ENCODE data around the gene NFIX. TPM values are rescaled to one million over a fixed set of nuclear protein-coding genes. Genes with fewer than 3 reads are reported as not detected.

Gene NFIX
- total RNA-seq, 4 donors from 2014 or later = 56.0 to 154 (median 79.4) TPM

DNA sequence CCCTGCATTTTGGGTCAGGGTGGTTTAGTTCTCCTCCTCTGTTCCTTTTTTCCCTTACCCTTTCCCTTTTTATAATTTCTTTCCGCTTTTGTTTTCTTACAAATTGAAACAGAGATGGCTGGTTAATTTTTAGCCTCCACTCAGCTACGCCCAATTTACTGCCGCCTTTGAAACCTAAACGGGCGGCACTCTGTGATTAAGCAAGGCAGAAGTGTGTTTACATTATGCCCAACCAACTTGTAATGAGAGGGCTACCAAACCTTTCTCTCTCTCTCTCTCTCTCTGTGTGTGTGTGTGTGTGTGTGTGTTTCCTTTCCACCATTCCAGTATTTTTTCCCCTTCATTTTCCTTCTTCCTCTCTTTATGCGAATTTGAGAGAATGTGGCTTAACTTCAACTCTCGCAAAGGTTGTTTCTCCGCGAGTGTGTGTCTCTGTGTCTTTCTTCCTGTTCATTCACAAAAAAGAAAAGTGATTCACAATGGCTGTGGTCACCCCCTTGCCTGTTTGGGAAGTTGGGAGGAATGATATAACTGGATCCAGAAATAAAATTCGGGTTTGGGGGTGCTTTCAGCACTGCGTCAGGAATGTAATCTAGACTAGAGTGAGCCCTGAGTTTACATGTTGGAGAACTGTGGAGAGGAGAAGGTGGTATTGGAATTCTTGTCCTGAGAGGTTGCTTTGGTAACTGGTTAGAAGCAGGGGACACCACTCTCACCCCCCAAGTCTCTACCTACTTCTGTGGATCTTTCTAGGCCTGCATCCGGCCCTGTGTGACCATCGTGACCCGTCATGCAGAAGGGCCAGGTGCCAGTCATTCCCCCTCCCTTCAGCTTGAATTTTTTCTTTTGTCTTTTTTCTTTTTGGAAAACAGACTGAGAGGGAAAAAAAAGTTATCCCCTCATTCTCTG, 31.4 kb downstream of the NFIX start:
- peaks cover 71 to 100% (median 98%) of the 10 kb centered on the region in 4 donors for H3K4me1 ChIP-seq
- H3K27me3 ChIP-seq = no peaks in the 10 kb centered on the region
- intact Hi-C loops (cut with DNase I) = no loop called here
- H3K27ac ChIP-seq (replicated peaks in 1 of 4) = peak overlapping the region; percentile 88 to 97 (median 94)
- peak overlapping the region; percentile 48 to 53 (median 51) for H3K4me3 ChIP-seq
- H3K36me3 ChIP-seq = peaks cover 0 to 7% (median 0%) of the 10 kb centered on the region in 4 donors
- WGBS = 40% methylated on average over 14 of the region's 14 CpGs
- no peak for DNase-seq (ENCODE audit: extremely low spot score)
- no peaks in the 10 kb centered on the region for H3K9me3 ChIP-seq
- TF ChIP-seq EP300 (IDR thresholded peaks at IDR 0.05) = no peak
- TF ChIP-seq POLR2AphosphoS5 (IDR thresholded peaks at IDR 0.05) = peak in 1 of 2 donors; percentile 64
- TF ChIP-seq, protein P1, sequence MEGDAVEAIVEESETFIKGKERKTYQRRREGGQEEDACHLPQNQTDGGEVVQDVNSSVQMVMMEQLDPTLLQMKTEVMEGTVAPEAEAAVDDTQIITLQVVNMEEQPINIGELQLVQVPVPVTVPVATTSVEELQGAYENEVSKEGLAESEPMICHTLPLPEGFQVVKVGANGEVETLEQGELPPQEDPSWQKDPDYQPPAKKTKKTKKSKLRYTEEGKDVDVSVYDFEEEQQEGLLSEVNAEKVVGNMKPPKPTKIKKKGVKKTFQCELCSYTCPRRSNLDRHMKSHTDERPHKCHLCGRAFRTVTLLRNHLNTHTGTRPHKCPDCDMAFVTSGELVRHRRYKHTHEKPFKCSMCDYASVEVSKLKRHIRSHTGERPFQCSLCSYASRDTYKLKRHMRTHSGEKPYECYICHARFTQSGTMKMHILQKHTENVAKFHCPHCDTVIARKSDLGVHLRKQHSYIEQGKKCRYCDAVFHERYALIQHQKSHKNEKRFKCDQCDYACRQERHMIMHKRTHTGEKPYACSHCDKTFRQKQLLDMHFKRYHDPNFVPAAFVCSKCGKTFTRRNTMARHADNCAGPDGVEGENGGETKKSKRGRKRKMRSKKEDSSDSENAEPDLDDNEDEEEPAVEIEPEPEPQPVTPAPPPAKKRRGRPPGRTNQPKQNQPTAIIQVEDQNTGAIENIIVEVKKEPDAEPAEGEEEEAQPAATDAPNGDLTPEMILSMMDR (IDR thresholded peaks at IDR 0.05) = no peak
- no peak for TF ChIP-seq POLR2A (IDR thresholded peaks at IDR 0.05; ENCODE audit: low read depth)

DNA sequence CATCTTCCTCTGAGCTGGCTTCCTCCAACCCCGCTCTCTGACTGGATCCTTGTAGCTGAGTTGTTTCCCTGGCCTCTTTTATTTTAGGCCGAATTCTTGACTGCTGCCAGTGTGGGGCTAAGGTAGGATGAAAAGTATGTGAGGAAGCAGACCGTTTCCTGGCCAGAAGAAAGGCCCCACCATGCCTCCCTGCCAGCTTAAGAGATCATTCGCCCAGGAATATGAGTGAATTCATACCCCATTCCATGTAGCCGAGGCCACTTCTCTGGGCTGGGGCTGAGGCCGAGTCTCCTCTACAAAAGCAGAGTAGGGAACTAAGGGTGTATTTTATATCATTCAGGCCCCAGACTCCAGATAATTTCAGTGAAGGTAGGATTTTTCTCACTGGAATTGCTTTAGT, 32.3 kb downstream of the NFIX start:
- H3K4me3 ChIP-seq = peak overlapping the region in 1 of 4 donors; percentile 3
- intact Hi-C loops (cut with DNase I) = no loop called here
- WGBS = 69% methylated on average over 6 of the region's 6 CpGs

DNA sequence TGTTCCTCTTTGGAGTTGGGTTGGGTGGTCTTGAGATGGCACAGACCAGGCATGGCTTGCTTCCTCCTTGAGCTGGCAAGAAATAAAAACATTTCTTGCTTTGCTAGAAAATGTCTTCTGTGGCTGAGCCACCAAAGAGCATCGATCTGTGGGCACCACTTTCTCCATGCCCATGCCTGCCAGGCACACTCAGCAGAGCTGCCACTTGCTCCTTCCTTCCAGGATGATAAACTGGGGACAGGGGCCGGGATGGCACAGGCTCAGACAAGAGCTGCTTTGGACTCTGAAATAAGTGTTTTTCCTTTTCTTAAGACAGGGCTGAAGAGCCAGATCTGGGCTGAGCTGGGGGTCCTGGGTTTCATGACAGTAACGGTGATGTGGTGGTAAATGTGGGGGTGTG, 32.8 kb downstream of the NFIX start:
- 95% methylated on average over 3 of the region's 3 CpGs for WGBS
- TF ChIP-seq, protein P1 (IDR thresholded peaks at IDR 0.05) = no peak
- no peak for TF ChIP-seq EP300 (IDR thresholded peaks at IDR 0.05)
- no peak for TF ChIP-seq POLR2A (IDR thresholded peaks at IDR 0.05; ENCODE audit: low read depth)
- TF ChIP-seq POLR2AphosphoS5 (IDR thresholded peaks at IDR 0.05) = no peak

More for the DNA sequence above, 32.3 kb downstream of the NFIX start:
- no peaks in the 10 kb centered on the region for H3K9me3 ChIP-seq
- TF ChIP-seq POLR2A (IDR thresholded peaks at IDR 0.05; ENCODE audit: low read depth) = no peak
- no peak for TF ChIP-seq POLR2AphosphoS5 (IDR thresholded peaks at IDR 0.05)
- TF ChIP-seq, protein P1 (IDR thresholded peaks at IDR 0.05) = no peak
- no peak for TF ChIP-seq EP300 (IDR thresholded peaks at IDR 0.05)
- H3K4me1 ChIP-seq = peaks cover 72 to 100% (median 98%) of the 10 kb centered on the region in 4 donors
- H3K27me3 ChIP-seq = no peaks in the 10 kb centered on the region
- no peak for DNase-seq (ENCODE audit: extremely low spot score)
- peaks cover 0 to 7% (median 0%) of the 10 kb centered on the region in 4 donors for H3K36me3 ChIP-seq
- H3K27ac ChIP-seq (replicated peaks in 1 of 4) = peak overlapping the region; percentile 88 to 97 (median 94)

DNA sequence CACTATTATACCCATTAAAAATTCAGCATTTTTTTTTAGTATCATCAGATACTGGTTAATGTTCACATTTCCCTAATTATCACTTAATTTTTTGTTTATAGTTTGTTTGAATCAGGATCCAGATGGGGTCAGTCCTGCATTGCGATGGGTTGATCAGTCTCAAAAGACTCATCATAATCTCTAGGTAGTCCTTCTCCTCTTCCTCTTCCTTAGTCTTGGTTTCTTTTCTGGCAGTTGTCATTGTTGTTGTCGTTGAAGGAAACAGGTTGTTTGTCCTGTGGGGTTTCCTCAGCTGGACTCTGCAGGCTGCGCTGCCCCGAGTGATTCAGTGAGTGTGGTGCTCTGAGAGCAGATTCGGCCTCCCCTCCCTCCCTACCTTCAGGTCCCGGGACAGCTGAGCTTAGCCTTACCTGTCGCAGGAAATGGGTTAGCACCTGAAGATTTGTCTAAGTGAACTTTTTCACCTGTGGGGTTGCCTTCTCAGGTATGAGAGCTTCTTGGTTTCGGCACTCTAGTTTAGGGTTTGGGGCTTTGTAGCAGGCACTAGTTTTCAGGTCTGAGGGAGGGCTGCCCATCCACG, 34.1 kb downstream of the NFIX start:
- TF ChIP-seq POLR2A (IDR thresholded peaks at IDR 0.05; ENCODE audit: low read depth) (no peak), POLR2AphosphoS5 (IDR thresholded peaks at IDR 0.05) (no peak), EP300 (IDR thresholded peaks at IDR 0.05) (no peak)
- TF ChIP-seq, protein P1 (IDR thresholded peaks at IDR 0.05) = no peak
- Histone ChIP-seq H3K9me3 (no peaks in the 10 kb centered on the region), H3K27me3 (no peaks in the 10 kb centered on the region), H3K36me3 (peaks cover 0 to 7% (median 0%) of the 10 kb centered on the region in 4 donors), H3K4me3 (no peak overlapping the region), H3K4me1 (peaks cover 78 to 100% (median 99%) of the 10 kb centered on the region in 4 donors), H3K27ac (replicated peaks in 1 of 4) (peak overlapping the region; percentile 49 to 87 (median 86))
- intact Hi-C loops (cut with DNase I) = no loop called here
- no peak for DNase-seq (ENCODE audit: extremely low spot score)
- WGBS = 61% methylated on average over 9 of the region's 9 CpGs

More for the DNA sequence above, 32.8 kb downstream of the NFIX start:
- Histone ChIP-seq H3K4me3 (peak overlapping the region in 1 of 4 donors; percentile 3), H3K27ac (replicated peaks in 1 of 4) (peak overlapping the region; percentile 88 to 97 (median 94)), H3K4me1 (peaks cover 74 to 100% (median 99%) of the 10 kb centered on the region in 4 donors), H3K9me3 (no peaks in the 10 kb centered on the region), H3K27me3 (no peaks in the 10 kb centered on the region), H3K36me3 (peaks cover 0 to 7% (median 0%) of the 10 kb centered on the region in 4 donors)
- no peak for DNase-seq (ENCODE audit: extremely low spot score)
- intact Hi-C loops (cut with DNase I) = no loop called here
